GM12892 (cell line): ENCODE measurements around the gene TMEM86A.

ENCODE experiments used
- POLR2A ChIP-seq: IDR thresholded peaks from 2 replicates; pipeline ENCODE4 v1.6.1; 2011; ENCODE audit warnings: low read depth, low read length, control low read depth
- POLR2AphosphoS5 ChIP-seq: IDR thresholded peaks from 2 replicates; pipeline ENCODE4 v1.6.1; 2011; ENCODE audit warnings: low read depth, low read length, control low read depth
- TAF1 ChIP-seq: IDR thresholded peaks from 2 replicates; pipeline ENCODE4 v1.6.1; 2011; ENCODE audit warnings: low read depth, mild to moderate bottlenecking, control low read depth, low read length, borderline replicate concordance

DNA sequence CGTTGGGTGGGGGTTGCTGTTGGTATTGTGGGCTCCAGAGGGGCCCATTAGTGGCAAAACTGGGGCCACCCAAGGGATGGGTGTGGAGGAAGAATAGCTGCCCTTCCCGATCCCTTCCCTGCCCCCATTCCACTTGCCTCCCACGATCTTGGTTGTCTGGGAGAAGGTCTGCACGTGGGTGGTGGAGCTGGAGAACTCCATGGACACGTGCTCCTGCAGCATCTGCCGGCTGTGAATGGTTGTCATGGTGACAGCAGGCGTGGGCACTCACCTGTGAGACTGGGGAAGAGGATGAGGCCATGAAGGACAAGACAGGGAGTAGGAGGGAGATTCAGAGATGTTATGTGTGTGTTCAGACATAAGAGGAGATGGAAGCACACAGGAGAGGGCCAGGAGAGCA lies 25.4 kb downstream of the TMEM86A start:
- no peak for TF ChIP-seq POLR2A
- no peak for TF ChIP-seq POLR2AphosphoS5
- TF ChIP-seq TAF1, result no peak
